Suppressor macrophage (primary cell): ENCODE data around the gene PGM2L1.
"Not testable (repeated sequence)": the region's sequence is repeated elsewhere in the genome, so short reads cannot be mapped to it uniquely, and the experiment has no call there.

Experiments used
- DNase-seq, 4 experiments: peaks; one replicate each; pipeline ENCODE4 v3.0.0-alpha.2; 2020 to 2022
- total RNA-seq, 17 experiments: gene quantifications; one replicate each; lab custom pipeline; 2026; ENCODE audit warnings: mixed read lengths in 6 of 17, inconsistent platforms in 3 of 17; lab: John Stamatoyannopoulos, UW

Gene PGM2L1
- total RNA-seq: 9.5 to 39.1 (median 17.1) reads per million in 17 experiments

DNA sequence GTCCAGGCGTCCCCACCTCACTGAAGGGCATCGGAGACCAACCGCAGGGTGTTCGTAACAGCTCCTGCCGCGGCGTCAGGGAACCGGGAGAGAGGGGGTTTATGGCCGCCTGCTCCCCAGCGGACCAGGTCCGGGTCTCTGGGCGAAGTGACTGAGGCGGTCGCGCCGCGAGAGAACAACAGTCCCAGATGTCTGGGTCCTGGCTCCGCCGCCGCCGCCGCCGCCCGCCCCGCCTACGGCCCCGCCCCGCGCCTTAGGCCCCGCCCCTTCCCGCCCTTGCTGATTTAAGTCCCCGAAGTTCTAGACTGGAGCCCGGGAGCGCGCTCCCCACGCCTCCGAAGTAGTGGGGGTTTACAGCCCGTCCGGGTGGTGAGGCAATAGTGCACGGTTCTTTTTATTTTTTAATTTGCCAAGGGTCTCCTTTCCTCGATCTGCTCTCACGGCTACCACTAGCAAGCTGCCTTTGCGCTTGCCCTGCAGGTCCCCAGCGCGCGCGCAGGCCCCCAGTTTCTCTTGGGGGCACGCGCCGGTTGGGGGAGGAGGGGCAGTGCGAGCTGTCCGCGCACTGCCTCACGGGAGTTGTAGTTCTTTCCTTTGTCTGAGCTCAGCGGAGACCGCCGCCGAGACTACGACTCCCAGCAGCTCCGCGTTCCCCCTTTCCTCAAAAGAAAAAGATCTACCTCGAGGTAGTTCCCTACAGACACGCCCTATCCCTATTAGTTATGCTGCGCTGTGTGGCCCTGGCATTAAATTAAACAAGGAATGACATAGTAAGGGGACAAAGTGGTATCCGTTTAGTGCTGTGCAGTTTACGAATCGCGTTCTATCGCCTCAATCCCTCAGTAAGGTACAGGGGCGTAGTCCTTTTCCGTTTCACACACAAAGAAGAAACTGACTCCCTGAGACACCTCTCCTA, at the start of gene PGM2L1:
PGM2L1 (minus strand) TSS at position 190 of the 916 bp plus-strand sequence. CDS start 272 bp downstream, outside the sequence.
- DNase-seq: peak; percentile 94 to 97 (median 96)

DNA sequence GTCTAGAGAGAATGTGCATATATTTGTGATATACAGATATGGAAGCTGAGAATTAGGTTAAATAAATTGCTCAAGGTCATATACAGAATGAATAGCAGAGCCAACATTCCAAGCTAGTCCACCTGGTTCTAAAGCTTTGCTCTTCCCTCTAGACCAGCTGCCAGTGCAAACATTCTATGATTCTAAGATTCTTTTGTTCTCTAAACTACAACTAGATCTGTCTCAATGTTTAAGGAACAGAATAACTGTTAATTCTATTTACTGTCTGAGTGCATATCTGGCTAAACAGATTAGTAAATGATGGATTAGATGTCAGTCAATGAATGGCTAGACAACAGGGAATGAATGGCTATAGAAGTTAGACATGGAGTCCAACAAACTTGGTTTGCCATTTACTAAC, 49.5 kb upstream of the PGM2L1 start:
- no peak for DNase-seq

DNA sequence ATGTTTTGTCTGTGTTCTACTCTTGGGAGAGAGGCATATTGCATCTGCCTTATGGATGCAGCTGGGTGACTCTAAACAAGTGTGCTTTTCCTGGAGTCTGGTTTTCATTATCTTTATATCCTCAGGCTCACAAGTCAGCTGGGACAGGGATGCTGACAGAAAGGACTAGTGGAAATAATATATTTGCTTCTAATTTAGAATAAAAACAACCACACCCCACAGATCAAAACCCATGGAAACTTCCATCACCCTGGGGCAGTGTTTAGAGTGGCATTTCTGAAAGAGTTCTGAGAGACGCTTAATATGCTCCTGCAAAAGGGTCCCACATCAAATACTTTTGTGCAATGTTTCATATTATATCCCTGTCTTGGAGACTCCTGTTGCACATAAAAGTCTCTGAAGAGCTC, 48.3 kb upstream of the PGM2L1 start:
- DNase-seq: no peak

GRCh38 chr11:74444173-74444826, 46.1 kb upstream of the PGM2L1 start:
- no peak for DNase-seq

GRCh38 chr11:74443071-74443864, 45.0 kb upstream of the PGM2L1 start:
- no peak for DNase-seq

DNA sequence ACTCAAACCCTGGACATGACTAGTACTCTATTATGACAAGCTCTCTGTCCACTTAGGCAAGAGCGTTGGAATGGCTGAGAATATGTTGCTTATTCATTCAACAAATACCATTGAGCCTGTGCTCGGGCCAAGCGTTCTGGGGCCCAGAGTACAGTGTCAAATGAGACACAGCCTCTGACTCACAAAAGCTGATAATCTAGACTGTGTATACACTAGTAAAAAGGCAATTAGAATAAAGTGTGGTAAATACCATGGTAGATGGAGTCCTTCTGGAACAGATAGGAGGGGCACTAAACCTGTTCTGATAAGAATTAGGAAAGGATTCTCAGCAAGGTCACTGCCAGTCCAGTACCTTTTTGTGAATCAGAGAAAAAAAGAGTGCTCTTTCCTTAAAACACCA, 44.4 kb upstream of the PGM2L1 start:
- DNase-seq: no peak

- no peak for DNase-seq
Measured at GRCh38 chr11:74438681-74439080, 40.4 kb upstream of the PGM2L1 start.

GRCh38 chr11:74437441-74438042, 39.3 kb upstream of the PGM2L1 start:
- DNase-seq: no peak

GRCh38 chr11:74434528-74434927, 36.3 kb upstream of the PGM2L1 start:
- peak in 3 of 4 experiments; percentile 35 to 73 (median 57) for DNase-seq

- DNase-seq: no peak
Measured at GRCh38 chr11:74429205-74429604, 31.0 kb upstream of the PGM2L1 start.

DNA sequence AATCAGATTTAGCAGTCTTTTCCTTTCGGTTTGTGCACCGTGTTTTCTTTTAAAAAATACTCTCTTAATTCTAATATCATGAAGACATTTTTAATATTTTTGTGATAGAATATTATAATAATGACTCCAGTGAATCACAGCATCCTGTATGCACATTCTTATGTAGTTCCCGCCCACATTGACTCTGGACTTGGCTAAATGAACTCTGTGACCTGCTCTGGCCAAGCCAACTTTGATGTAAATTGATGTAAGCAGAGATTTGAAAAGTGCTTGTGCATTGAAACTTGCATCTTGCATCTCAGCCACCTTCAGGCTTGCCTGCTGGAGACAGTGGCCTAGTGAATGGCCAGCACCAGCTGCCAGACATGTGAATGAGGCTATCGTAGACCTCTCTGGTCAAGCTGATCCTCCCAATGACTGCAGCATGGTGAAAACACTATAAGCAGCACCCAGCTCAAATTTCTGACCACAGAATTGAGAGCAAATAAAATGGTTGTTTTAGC, 29.2 kb upstream of the PGM2L1 start:
- no peak for DNase-seq

- no peak for DNase-seq
Measured at GRCh38 chr11:74425100-74425499, 26.9 kb upstream of the PGM2L1 start.

- DNase-seq: peak in 2 of 4 experiments; percentile 24 to 28
Measured at GRCh38 chr11:74418509-74418895, 20.3 kb upstream of the PGM2L1 start.

DNA sequence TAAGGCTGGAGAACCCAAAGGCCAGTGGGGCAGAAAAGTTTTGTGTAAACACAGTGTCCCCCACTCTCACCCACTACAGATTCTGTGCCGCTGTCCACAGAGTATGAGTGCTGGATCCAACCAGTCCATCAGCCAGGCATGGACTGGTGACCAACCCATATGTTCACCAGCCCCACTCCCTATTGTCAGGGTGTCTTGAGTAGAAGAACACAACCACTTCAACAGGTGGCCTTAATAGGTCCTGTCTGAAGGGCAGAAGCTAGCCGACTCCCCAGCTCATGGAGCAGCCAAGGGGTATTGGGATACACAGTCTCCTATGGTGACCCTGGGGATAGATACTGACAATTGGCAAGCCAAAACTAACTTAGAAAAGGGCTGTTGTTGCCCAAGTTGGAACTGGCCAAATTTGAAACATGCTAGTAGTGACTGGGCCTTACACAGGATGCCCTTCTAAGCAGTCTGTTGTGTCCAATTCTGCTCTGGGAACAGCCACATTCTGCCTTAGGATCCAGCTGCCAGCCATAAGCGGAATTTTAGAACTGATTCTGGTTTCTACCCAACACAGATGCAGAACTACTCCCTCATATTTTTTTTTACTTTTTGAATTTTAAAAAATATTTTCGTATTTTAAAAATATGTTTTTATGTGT, 19.8 kb upstream of the PGM2L1 start:
- DNase-seq: no peak

GRCh38 chr11:74417379-74417804, 19.2 kb upstream of the PGM2L1 start:
- no peak for DNase-seq

- not testable (repeated sequence) for DNase-seq
Measured at GRCh38 chr11:74416974-74417373, 18.7 kb upstream of the PGM2L1 start.

- no peak for DNase-seq
Measured at GRCh38 chr11:74412733-74413359, 14.6 kb upstream of the PGM2L1 start.

- no peak for DNase-seq
Measured at GRCh38 chr11:74412321-74412720, 14.1 kb upstream of the PGM2L1 start.

DNA sequence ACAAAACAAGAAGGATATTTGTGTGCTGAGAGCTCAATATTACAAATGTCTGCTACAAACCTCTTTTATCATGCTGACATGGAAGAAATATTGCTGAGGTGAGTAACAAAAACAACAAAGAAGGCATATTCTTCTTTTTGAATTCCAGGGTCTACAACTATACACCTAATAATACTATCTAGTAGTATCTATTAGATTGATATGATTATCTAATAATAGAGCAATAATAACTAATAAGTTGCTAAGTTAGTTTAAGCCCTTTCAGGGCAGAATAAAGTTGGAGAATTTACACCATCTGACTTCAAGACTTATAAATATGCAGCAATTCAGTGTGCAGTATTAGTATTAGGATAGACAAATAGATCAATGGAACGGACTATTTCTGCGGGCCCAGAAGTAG, 11.4 kb upstream of the PGM2L1 start:
- DNase-seq: no peak

GRCh38 chr11:74403607-74404321, 5.5 kb upstream of the PGM2L1 start:
- DNase-seq: peak in 3 of 4 experiments; percentile 31 to 72 (median 62)
